LNCAP (cell line): ENCODE results near the gene NID2.

Experiments
- TF ChIP-seq, protein P1 (sequence below): fragments of 450-650 bp; IDR thresholded peaks from 2 replicates; pipeline ENCODE4 v1.5.1; 2017; ENCODE audit warnings: mild to moderate bottlenecking

Gene NID2

DNA sequence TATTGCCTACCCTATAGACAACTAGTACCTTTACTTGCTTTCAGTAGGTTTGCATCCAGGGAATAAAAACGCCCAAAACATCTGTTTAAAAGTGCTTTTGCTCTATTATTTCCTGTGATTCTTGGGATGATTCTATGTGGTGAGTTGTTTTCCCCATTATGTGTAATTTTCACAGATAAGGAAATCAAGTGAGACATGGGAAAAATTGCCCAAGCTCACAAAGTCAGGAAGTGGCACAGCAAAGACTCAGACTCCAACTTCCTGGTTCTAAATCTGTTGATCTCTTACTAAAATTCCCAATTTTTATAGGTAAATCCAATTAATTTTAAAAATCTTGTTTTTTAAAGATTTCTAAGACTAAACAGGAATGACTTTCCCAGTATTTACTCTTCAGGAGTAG lies 39.0 kb downstream of the NID2 start:
- TF ChIP-seq, protein P1, sequence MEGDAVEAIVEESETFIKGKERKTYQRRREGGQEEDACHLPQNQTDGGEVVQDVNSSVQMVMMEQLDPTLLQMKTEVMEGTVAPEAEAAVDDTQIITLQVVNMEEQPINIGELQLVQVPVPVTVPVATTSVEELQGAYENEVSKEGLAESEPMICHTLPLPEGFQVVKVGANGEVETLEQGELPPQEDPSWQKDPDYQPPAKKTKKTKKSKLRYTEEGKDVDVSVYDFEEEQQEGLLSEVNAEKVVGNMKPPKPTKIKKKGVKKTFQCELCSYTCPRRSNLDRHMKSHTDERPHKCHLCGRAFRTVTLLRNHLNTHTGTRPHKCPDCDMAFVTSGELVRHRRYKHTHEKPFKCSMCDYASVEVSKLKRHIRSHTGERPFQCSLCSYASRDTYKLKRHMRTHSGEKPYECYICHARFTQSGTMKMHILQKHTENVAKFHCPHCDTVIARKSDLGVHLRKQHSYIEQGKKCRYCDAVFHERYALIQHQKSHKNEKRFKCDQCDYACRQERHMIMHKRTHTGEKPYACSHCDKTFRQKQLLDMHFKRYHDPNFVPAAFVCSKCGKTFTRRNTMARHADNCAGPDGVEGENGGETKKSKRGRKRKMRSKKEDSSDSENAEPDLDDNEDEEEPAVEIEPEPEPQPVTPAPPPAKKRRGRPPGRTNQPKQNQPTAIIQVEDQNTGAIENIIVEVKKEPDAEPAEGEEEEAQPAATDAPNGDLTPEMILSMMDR = no peak

- TF ChIP-seq, protein P1 = no peak
Observed at GRCh38 chr14:52026901-52027300, 42.0 kb downstream of the NID2 start.

DNA sequence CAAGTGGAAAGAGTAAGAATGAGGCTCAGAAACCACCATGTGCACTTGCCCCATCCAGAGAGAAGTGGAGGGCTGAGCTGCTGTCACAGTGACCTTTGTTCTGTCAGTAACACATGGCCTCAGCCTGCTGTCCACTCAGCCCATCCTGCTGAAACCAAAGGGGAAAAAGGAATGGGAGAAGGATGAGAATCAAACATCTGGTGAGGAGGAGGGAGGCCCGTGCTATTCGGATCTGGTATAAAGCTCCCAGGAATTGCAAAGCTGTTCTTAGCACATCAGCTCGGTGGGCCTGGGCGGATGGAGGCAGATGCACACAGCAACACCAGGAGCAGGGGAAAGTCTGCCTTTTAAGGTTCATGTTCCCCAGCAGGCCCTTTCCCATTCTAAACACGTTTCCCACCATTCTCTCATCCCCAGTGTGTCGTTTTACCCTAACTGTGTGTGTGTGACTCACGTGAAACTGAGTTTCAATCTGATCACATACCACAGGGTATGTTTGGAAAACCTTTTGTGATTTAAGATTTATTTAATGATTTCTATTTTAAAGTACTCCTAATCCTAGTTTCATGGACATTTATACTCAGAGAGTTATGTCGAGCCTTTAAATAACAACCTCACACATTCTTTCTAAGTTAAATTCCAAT lies 42.7 kb downstream of the NID2 start:
- TF ChIP-seq, protein P1 = no peak

DNA sequence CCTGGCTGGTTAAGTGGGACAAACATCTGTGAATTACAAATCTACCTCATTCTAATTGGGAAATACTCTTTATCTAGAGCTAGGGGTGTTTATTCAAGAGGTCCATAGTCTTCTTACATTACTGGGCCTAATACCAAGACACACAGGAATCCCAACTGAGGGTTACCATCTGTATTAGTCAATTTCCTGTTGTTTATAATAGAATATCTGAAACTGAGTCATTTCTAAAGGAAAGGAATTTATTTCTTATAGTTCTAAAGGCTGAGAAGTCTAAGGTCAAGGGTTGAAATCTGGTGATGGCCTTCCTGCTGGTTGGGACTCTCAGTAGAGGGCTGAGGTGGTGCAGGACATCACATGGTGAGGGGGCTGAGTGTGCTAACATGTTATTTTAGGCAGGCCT lies 43.5 kb downstream of the NID2 start:
- TF ChIP-seq, protein P1 = no peak

DNA sequence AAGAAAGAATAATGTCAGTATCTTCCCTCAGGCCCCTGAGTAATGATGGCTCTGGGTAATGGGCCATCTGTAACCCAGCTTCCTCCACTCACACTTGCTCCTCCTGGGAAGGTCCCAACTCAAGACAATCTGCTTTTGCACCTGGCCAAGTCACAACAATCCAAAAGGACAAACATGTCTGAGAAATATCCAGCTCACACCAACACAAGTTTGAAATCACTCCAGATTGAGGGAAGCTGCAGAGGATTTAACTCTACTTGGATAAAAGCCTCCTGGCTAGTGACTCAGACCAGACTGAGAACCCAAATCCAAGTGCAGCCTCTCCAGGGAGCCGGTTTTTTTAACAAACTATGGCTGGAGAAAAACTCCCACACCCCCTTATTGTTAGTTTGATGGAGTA lies 45.3 kb downstream of the NID2 start:
- TF ChIP-seq, protein P1 = no peak

DNA sequence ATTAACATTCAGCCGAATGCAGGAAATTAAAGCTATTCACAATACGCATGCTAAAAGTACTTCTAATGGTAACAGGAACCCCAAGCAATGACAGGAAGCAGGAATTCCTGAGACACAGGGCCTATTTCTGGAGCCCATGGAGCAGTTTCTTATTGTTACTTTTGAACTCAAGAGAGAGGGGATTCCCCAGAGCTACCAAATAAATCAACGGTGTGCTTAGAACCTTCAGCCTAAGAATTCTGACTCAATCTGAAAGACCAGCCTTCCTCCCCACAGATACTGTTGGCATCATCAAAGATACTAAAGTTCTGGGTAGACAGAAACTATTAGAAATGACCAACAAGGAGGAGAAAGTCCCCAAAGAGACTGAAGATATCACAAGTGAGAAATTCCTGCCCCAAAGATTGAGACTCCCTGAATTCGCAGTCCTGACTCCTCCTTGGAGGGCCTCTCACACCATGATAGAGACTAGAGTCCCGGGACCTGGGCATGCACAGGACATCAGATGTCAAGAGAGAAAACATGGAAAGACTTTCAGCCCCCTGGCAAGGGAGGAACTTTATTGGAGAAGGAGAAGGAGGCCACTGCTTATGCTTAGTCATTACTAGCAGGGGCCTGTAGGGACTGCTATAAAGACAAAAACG lies 46.8 kb downstream of the NID2 start:
- TF ChIP-seq, protein P1 = no peak

- TF ChIP-seq, protein P1 = no peak
Observed at GRCh38 chr14:52020866-52021717, 47.8 kb downstream of the NID2 start.
